SK-N-SH treated with all-trans-retinoic acid at 6 μM for 48 hours (cell line): ENCODE data around the gene PODXL.

ENCODE experiments used
- ATAC-seq: fragments of 200-7000 bp; cut with Tn5 transposase; 3 replicates; pipeline ENCODE4 v1.9.1; 2020; ENCODE audit warnings: mild to moderate bottlenecking, moderate library complexity
- ARNTL ChIP-seq: fragments of 450-650 bp; formaldehyde crosslinking; IDR thresholded peaks from 2 replicates; pipeline ENCODE4 v1.5.0; 2020; ENCODE audit warnings: low read depth, mild to moderate bottlenecking, moderate library complexity, borderline replicate concordance
- BACH2 ChIP-seq: fragments of 250-450 bp; sonication (Bioruptor Pico); IDR thresholded peaks from 2 replicates; pipeline ENCODE4 v1.9.0; 2021; ENCODE audit warnings: mild to moderate bottlenecking, borderline replicate concordance
- CSDC2 ChIP-seq: fragments of 250-450 bp; sonication (Bioruptor Pico); IDR thresholded peaks from 2 replicates; pipeline ENCODE4 v1.5.0; 2020; ENCODE audit warnings: mild to moderate bottlenecking, moderate library complexity
- ESRRG ChIP-seq: fragments of 250-450 bp; sonication (Bioruptor Pico); IDR thresholded peaks from 2 replicates; pipeline ENCODE4 v1.6.1; 2021; ENCODE audit warnings: mild to moderate bottlenecking
- GLIS3 ChIP-seq: fragments of 250-450 bp; sonication (Bioruptor Pico); IDR thresholded peaks from 2 replicates; pipeline ENCODE4 v1.5.0; 2020; ENCODE audit warnings: mild to moderate bottlenecking, moderate library complexity
- ISL1 ChIP-seq: fragments of 250-450 bp; sonication (Bioruptor Pico); IDR thresholded peaks from 2 replicates; pipeline ENCODE4 v2.1.2; 2022; ENCODE audit warnings: mild to moderate bottlenecking, moderate library complexity
- OSR1 ChIP-seq: fragments of 250-450 bp; sonication (Bioruptor Pico); IDR thresholded peaks from 2 replicates; pipeline ENCODE4 v1.8.0; 2022; ENCODE audit warnings: moderate library complexity, mild to moderate bottlenecking, inconsistent platforms
- PPARA ChIP-seq: fragments of 250-450 bp; sonication (Bioruptor Pico); IDR thresholded peaks from 2 replicates; pipeline ENCODE4 v1.5.0; 2020; ENCODE audit warnings: mild to moderate bottlenecking, borderline replicate concordance
- RARB ChIP-seq: fragments of 250-450 bp; sonication (Bioruptor Pico); IDR thresholded peaks from 2 replicates; pipeline ENCODE4 v1.8.0; 2021; ENCODE audit warnings: mild to moderate bottlenecking, moderate library complexity
- SNAI2 ChIP-seq: fragments of 250-450 bp; sonication (Bioruptor Pico); IDR thresholded peaks from 2 replicates; pipeline ENCODE4 v1.5.0; 2020; ENCODE audit warnings: mild to moderate bottlenecking, moderate library complexity
- TCF4 ChIP-seq: fragments of 250-450 bp; sonication (Bioruptor Pico); IDR thresholded peaks from 2 replicates; pipeline ENCODE4 v1.8.0; 2021; ENCODE audit warnings: mild to moderate bottlenecking, moderate library complexity, borderline replicate concordance
- TOX ChIP-seq: fragments of 250-450 bp; sonication (Bioruptor Pico); IDR thresholded peaks from 2 replicates; pipeline ENCODE4 v1.8.0; 2021; ENCODE audit warnings: mild to moderate bottlenecking, moderate library complexity, borderline replicate concordance
- ZC3H10 ChIP-seq: fragments of 250-450 bp; sonication (Bioruptor Pico); IDR thresholded peaks from 2 replicates; pipeline ENCODE4 v1.5.1; 2021; ENCODE audit warnings: mild to moderate bottlenecking, moderate library complexity
- ZFP3 ChIP-seq: fragments of 250-450 bp; sonication (Bioruptor Pico); IDR thresholded peaks from 2 replicates; pipeline ENCODE4 v1.5.0; 2020; ENCODE audit warnings: mild to moderate bottlenecking, moderate library complexity
- ZFP30 ChIP-seq: fragments of 450-650 bp; formaldehyde crosslinking; IDR thresholded peaks from 2 replicates; pipeline ENCODE4 v1.5.0; 2022; ENCODE audit warnings: mild to moderate bottlenecking, moderate library complexity
- ZNF565 ChIP-seq: fragments of 450-650 bp; formaldehyde crosslinking; conservative IDR thresholded peaks from 2 replicates; pipeline ENCODE4 v1.5.0; 2020; ENCODE audit warnings: low read depth, mild to moderate bottlenecking, moderate library complexity
- ZNF70 ChIP-seq: fragments of 450-650 bp; formaldehyde crosslinking; IDR thresholded peaks from 2 replicates; pipeline ENCODE4 v1.5.0; 2020; ENCODE audit warnings: mild to moderate bottlenecking, moderate library complexity
- ZNF8 ChIP-seq: fragments of 450-650 bp; formaldehyde crosslinking; IDR thresholded peaks from 2 replicates; pipeline ENCODE4 v1.5.0; 2020; ENCODE audit warnings: mild to moderate bottlenecking, moderate library complexity
- TF ChIP-seq, protein P1 (sequence below): fragments of 250-450 bp; sonication (Bioruptor Pico); IDR thresholded peaks from 2 replicates; pipeline ENCODE4 v1.5.0; 2020; ENCODE audit warnings: mild to moderate bottlenecking, moderate library complexity
- TF ChIP-seq, protein P2 (sequence below): fragments of 250-450 bp; sonication (Bioruptor Pico); IDR thresholded peaks from 2 replicates; pipeline ENCODE4 v1.8.0; 2021; ENCODE audit warnings: low read depth, mild to moderate bottlenecking, moderate library complexity, borderline replicate concordance
- TF ChIP-seq, protein P3 (sequence below): fragments of 250-450 bp; sonication (Bioruptor Pico); IDR thresholded peaks from 2 replicates; pipeline ENCODE4 v1.5.1; 2021; ENCODE audit warnings: mild to moderate bottlenecking, moderate library complexity
- TF ChIP-seq, protein P4 (sequence below): fragments of 250-450 bp; sonication (Bioruptor Pico); IDR thresholded peaks from 2 replicates; pipeline ENCODE4 v1.5.1; 2020; ENCODE audit warnings: low read depth, mild to moderate bottlenecking, moderate library complexity

PODXL gene

DNA sequence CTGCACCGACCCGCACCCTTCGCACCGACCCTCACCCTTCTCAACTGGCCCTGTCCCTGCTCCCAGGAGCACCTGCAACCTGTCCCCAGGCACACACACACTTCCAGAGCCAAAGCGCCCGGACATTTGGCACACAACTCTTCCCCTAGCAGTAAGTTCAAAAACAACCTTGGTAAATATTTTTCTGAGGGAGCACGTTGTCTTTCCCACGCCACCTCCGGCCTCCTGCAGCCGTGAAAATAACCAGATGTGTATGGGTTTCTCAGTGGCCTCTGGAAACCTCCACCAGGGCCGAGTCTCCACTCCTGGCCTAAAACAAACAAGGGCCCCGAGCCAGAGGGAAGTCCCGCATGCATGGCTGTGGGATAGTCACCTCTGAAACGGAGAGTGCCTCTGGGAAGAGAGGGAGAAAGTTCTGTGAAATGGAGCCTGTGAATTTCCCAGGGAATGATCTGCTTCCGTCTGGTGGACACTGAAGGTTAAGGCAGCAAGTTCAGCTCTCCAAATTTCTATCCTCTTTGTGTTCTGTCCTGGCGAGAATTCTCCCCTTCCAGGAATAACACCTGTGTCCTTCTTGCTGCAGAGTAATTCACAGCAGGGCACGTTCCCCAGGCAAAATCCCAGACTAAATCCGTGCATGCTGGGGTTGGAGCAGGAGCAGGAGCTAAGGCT is 15.8 kb downstream of the PODXL start:
- no peak for ATAC-seq
- TF ChIP-seq, protein P1, sequence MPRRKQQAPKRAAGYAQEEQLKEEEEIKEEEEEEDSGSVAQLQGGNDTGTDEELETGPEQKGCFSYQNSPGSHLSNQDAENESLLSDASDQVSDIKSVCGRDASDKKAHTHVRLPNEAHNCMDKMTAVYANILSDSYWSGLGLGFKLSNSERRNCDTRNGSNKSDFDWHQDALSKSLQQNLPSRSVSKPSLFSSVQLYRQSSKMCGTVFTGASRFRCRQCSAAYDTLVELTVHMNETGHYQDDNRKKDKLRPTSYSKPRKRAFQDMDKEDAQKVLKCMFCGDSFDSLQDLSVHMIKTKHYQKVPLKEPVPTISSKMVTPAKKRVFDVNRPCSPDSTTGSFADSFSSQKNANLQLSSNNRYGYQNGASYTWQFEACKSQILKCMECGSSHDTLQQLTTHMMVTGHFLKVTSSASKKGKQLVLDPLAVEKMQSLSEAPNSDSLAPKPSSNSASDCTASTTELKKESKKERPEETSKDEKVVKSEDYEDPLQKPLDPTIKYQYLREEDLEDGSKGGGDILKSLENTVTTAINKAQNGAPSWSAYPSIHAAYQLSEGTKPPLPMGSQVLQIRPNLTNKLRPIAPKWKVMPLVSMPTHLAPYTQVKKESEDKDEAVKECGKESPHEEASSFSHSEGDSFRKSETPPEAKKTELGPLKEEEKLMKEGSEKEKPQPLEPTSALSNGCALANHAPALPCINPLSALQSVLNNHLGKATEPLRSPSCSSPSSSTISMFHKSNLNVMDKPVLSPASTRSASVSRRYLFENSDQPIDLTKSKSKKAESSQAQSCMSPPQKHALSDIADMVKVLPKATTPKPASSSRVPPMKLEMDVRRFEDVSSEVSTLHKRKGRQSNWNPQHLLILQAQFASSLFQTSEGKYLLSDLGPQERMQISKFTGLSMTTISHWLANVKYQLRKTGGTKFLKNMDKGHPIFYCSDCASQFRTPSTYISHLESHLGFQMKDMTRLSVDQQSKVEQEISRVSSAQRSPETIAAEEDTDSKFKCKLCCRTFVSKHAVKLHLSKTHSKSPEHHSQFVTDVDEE (CRISPR knock-in tag), result no peak
- no peak for TF ChIP-seq ISL1 (CRISPR knock-in tag)
- TF ChIP-seq ZNF70 (CRISPR knock-in tag), result no peak
- TF ChIP-seq ARNTL (CRISPR knock-in tag), result no peak
- TF ChIP-seq TOX, result no peak
- no peak for TF ChIP-seq CSDC2 (CRISPR knock-in tag)
- no peak for TF ChIP-seq ZC3H10
- TF ChIP-seq, protein P2, sequence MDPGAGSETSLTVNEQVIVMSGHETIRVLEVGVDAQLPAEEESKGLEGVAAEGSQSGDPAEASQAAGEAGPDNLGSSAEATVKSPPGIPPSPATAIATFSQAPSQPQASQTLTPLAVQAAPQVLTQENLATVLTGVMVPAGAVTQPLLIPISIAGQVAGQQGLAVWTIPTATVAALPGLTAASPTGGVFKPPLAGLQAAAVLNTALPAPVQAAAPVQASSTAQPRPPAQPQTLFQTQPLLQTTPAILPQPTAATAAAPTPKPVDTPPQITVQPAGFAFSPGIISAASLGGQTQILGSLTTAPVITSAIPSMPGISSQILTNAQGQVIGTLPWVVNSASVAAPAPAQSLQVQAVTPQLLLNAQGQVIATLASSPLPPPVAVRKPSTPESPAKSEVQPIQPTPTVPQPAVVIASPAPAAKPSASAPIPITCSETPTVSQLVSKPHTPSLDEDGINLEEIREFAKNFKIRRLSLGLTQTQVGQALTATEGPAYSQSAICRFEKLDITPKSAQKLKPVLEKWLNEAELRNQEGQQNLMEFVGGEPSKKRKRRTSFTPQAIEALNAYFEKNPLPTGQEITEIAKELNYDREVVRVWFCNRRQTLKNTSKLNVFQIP (CRISPR knock-in tag), result no peak
- TF ChIP-seq ZNF8 (CRISPR knock-in tag), result no peak
- no peak for TF ChIP-seq RARB (CRISPR knock-in tag)
- no peak for TF ChIP-seq TCF4 (CRISPR knock-in tag)
- TF ChIP-seq OSR1 (CRISPR knock-in tag), result no peak
- TF ChIP-seq ZNF565 (CRISPR knock-in tag), result no peak
- TF ChIP-seq, protein P3, sequence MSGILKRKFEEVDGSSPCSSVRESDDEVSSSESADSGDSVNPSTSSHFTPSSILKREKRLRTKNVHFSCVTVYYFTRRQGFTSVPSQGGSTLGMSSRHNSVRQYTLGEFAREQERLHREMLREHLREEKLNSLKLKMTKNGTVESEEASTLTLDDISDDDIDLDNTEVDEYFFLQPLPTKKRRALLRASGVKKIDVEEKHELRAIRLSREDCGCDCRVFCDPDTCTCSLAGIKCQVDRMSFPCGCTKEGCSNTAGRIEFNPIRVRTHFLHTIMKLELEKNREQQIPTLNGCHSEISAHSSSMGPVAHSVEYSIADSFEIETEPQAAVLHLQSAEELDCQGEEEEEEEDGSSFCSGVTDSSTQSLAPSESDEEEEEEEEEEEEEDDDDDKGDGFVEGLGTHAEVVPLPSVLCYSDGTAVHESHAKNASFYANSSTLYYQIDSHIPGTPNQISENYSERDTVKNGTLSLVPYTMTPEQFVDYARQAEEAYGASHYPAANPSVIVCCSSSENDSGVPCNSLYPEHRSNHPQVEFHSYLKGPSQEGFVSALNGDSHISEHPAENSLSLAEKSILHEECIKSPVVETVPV (CRISPR knock-in tag), result no peak
- TF ChIP-seq, protein P4, sequence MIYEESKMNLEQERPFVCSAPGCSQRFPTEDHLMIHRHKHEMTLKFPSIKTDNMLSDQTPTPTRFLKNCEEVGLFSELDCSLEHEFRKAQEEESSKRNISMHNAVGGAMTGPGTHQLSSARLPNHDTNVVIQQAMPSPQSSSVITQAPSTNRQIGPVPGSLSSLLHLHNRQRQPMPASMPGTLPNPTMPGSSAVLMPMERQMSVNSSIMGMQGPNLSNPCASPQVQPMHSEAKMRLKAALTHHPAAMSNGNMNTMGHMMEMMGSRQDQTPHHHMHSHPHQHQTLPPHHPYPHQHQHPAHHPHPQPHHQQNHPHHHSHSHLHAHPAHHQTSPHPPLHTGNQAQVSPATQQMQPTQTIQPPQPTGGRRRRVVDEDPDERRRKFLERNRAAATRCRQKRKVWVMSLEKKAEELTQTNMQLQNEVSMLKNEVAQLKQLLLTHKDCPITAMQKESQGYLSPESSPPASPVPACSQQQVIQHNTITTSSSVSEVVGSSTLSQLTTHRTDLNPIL, result no peak
- TF ChIP-seq ZFP30 (CRISPR knock-in tag), result no peak

DNA sequence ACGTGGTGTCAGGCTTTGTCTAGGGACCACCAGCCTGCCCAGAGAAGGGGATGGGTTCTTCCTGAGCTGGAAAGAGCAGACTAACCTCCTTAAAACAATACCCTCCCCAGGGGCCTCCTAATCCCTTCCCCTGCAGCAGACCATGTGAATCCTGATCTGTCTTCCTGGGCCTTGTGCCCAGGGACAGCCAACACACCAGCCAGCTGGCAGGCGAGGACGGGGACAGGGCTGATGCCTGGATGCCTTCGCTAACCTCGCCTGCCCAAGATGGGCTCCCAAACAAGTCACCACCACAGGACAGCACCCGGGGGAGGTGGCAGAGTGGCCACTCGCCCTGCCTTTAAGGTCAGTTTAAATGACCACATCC is 17.6 kb downstream of the PODXL start:
- TF ChIP-seq ZNF565 (CRISPR knock-in tag), result no peak
- TF ChIP-seq OSR1 (CRISPR knock-in tag), result peak; percentile 63; the same call in 1 of the 2 replicates
- peak; percentile 37 for ATAC-seq

DNA sequence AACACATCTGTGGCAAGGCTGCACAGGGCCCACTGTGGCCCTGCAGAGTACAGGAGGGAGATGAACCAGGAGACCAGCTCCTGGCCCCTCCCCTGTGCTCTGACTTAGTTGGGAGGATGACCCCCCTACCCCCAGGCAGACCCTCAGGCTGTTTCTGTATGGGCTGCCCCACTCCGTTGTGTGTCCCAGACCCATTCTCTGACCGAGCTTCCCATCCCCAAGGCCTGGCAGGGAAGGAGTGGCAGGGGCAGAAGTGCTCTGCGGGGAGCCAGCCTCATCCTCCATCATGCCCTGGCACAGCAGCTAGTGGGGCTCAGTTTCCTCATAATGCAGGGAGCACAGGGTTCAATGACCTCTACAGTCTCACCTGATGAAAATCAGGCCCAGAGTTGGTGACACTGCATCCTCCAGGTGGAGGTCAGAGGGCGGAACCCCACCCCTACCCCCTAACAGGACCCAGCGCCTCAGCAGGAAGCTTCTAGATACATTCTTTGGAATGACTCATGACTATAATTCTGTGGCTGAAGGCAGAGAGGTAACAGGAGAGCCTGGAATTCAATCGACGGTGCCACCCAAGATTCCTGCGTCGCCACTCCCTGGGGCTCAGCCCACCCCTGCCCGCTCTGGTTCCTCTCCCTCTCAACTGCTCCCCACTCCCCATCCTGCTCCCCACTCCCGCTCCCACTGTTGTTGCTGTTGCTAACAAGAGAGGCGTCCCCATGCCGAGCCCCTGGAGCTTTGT is 18.2 kb downstream of the PODXL start:
- ATAC-seq, result peak; percentile 86
- TF ChIP-seq TCF4 (CRISPR knock-in tag), result no peak
- TF ChIP-seq ZC3H10, result no peak
- no peak for TF ChIP-seq ZNF70 (CRISPR knock-in tag)
- TF ChIP-seq, protein P2 (CRISPR knock-in tag), result no peak
- TF ChIP-seq ZFP3 (CRISPR knock-in tag), result no peak
- TF ChIP-seq OSR1 (CRISPR knock-in tag), result no peak
- no peak for TF ChIP-seq TOX
- no peak for TF ChIP-seq ESRRG (CRISPR knock-in tag)
- no peak for TF ChIP-seq PPARA (CRISPR knock-in tag)
- TF ChIP-seq, protein P4, result no peak
- TF ChIP-seq CSDC2 (CRISPR knock-in tag), result no peak
- no peak for TF ChIP-seq BACH2
- TF ChIP-seq ZFP30 (CRISPR knock-in tag), result no peak
- TF ChIP-seq GLIS3 (CRISPR knock-in tag), result no peak
- TF ChIP-seq, protein P1 (CRISPR knock-in tag), result no peak
- no peak for TF ChIP-seq ISL1 (CRISPR knock-in tag)
- no peak for TF ChIP-seq ZNF565 (CRISPR knock-in tag)
- TF ChIP-seq SNAI2 (CRISPR knock-in tag), result no peak
